Liver (tissue), 3 donors: ENCODE data around the gene CYP4A22.
"Not testable (repeated sequence)": the region's sequence is repeated elsewhere in the genome, so short reads cannot be mapped to it uniquely, and the experiment has no call there.

Source experiments
- CTCF ChIP-seq: fragments of 150-350 bp; IDR thresholded peaks from 2 replicates; pipeline ENCODE4 v1.5.1; 2017; ENCODE audit warnings: improper control_type of control experiment, low read depth, low read length; ENCODE audit not compliant: missing input control
- FOXA1 ChIP-seq: IDR thresholded peaks from 2 replicates; pipeline ENCODE4 v1.6.1; 2016; ENCODE audit warnings: antibody characterized with exemption
- GABPA ChIP-seq, 2 donors: IDR thresholded peaks in 1 of 2; conservative IDR thresholded peaks in 1 of 2; 2 replicates each; pipeline ENCODE4 v1.6.1; 2016; ENCODE audit warnings: antibody characterized with exemption in 2 of 2, mild to moderate bottlenecking in 1 of 2, moderate library complexity in 1 of 2
- YY1 ChIP-seq: IDR thresholded peaks from 2 replicates; pipeline ENCODE4 v1.6.1; 2016; ENCODE audit warnings: antibody characterized with exemption, mild to moderate bottlenecking
- ZBTB33 ChIP-seq: IDR thresholded peaks from 2 replicates; pipeline ENCODE4 v1.6.1; 2016; ENCODE audit warnings: antibody characterized with exemption
- donor health status: healthy.
- donor health status: healthy.

GRCh38 chr1:47091476-47091875 lies 45.8 kb upstream of the CYP4A22 start:
- TF ChIP-seq GABPA (IDR thresholded peaks at IDR 0.05 in 1 of 2, conservative IDR thresholded peaks at IDR 0.05 in 1 of 2); CTCF; YY1; FOXA1; ZBTB33: not testable (repeated sequence)
